ENCODE data around the gene TAS1R2. TPM values are rescaled to one million over a fixed set of nuclear protein-coding genes. Genes with fewer than 3 reads are reported as not detected.

The TAS1R2 gene
- total and polyA plus RNA-seq, 2 of the 13 experiments (the other 11 are each of a cell fraction or from before 2014, with no cell fraction given), result not detected

- TF ChIP-seq CEBPZ (IDR thresholded peaks at IDR 0.05; ENCODE audit: low read length), result no peak
- TF ChIP-seq MIER3 (CRISPR knock-in tag; IDR thresholded peaks at IDR 0.05; ENCODE audit: borderline replicate concordance), result no peak
- TF ChIP-seq ZNF766 (CRISPR knock-in tag; IDR thresholded peaks at IDR 0.05; ENCODE audit: borderline replicate concordance), result 0 out of 2 replicates have a peak, but pooled peaks have one; percentile 37
- 0 out of 2 replicates have a peak, but pooled peaks have one; percentile 52 for TF ChIP-seq ZNF878 (CRISPR knock-in tag; IDR thresholded peaks at IDR 0.05)
- TF ChIP-seq ZBTB46 (CRISPR knock-in tag; IDR thresholded peaks at IDR 0.05; ENCODE audit: borderline replicate concordance), result no peak
- peak; percentile 96 for TF ChIP-seq USF2 (IDR thresholded peaks at IDR 0.05; ENCODE audit: low read depth, low read length)
- peak; percentile 97; the same call in 1 of the 2 replicates for TF ChIP-seq USF2 (CRISPR knock-in tag; IDR thresholded peaks at IDR 0.05; ENCODE audit: borderline replicate concordance)
- no peak for TF ChIP-seq LCORL (IDR thresholded peaks at IDR 0.05)
- no peak for TF ChIP-seq LCORL (CRISPR knock-in tag; IDR thresholded peaks at IDR 0.05)
- no peak; the same call in 1 of the 2 replicates for TF ChIP-seq DR1 (CRISPR knock-in tag; IDR thresholded peaks at IDR 0.05)
- no peak for TF ChIP-seq KDM6A (CRISPR knock-in tag; IDR thresholded peaks at IDR 0.05; ENCODE audit: low read depth)
- peak; percentile 34; the same call in 1 of the 2 replicates for TF ChIP-seq CSRNP1 (CRISPR knock-in tag; IDR thresholded peaks at IDR 0.05)
- TF ChIP-seq ZNF776 (CRISPR knock-in tag; IDR thresholded peaks at IDR 0.05), result 0 out of 2 replicates have a peak, but pooled peaks have one; percentile 53
- TF ChIP-seq SKIL (CRISPR knock-in tag; IDR thresholded peaks at IDR 0.05; ENCODE audit: borderline replicate concordance), result no peak
- TF ChIP-seq RBM22 (optimal IDR thresholded peaks at IDR 0.05; ENCODE audit: low read length), result no peak
- no peak for TF ChIP-seq ZNF24 (IDR thresholded peaks at IDR 0.05)
- no peak for TF ChIP-seq JUND (CRISPR knock-in tag; IDR thresholded peaks at IDR 0.05)
- TF ChIP-seq IKZF4 (CRISPR knock-in tag; IDR thresholded peaks at IDR 0.05; ENCODE audit: borderline replicate concordance, low read depth, not compliant biosample characterization), result peak; percentile 10
These were observed 43.2 kb upstream of the TAS1R2 start, which contains the start of gene ALDH4A1 (continued) for GRCh38 chr1:18902523-18903290.

Measured in HepG2 (cell line).